ENCODE measurements around the gene UBE2E2.

DNA sequence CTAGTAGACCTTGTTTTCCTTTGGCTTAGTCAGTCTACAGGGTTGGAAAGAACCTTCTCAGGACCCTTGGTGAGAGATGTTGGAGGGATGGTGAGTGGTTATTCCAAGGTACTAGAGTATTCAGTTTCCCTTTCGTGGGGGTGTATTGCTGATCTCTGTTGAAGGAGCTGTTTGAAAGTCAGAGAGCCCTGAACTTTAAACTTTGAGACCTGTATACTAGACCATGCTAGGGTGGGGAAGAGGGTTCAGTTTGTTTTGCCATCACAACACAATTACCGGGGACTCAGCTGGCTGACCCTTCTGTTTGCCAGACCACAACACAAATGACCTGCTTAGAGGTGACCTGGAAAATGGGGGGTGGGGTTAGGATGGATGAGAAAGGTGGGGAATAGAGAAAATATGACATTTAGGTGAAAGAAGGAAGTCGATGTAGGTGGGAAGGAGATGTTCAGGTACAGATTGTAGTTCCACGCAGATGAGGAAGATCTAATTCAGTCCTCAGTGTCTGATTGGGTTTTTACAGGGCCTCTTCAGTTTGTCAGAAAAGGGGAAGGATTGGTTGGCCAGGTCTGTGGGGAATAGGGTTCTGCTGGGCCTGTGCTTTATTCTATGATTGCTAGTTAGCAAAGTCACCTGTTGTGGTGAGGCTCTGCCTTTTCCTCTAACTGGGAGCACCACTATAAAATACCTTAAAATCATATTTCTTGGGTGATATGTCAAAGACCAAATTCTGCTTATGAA lies 6.8 kb downstream of the UBE2E2 start:
- TF ChIP-seq ZNF10 (tag by site-specific recombination; IDR thresholded peaks at IDR 0.05) (no peak), ZNF24 (tag by site-specific recombination; IDR thresholded peaks at IDR 0.05) (no peak), ZNF140 (tag by site-specific recombination; IDR thresholded peaks at IDR 0.05) (no peak), ZEB2 (tag by site-specific recombination; IDR thresholded peaks at IDR 0.05) (no peak), ZBTB1 (tag by site-specific recombination; IDR thresholded peaks at IDR 0.05) (no peak), ZNF350 (tag by site-specific recombination; IDR thresholded peaks at IDR 0.05) (no peak), ZNF169 (tag by site-specific recombination; IDR thresholded peaks at IDR 0.05) (no peak), ZNF391 (tag by site-specific recombination; IDR thresholded peaks at IDR 0.05; ENCODE audit: borderline replicate concordance, low read depth) (no peak), YY1 (tag by site-specific recombination; IDR thresholded peaks at IDR 0.05) (no peak), ZNF48 (tag by site-specific recombination; IDR thresholded peaks at IDR 0.05) (no peak)
- TF ChIP-seq, protein P1, sequence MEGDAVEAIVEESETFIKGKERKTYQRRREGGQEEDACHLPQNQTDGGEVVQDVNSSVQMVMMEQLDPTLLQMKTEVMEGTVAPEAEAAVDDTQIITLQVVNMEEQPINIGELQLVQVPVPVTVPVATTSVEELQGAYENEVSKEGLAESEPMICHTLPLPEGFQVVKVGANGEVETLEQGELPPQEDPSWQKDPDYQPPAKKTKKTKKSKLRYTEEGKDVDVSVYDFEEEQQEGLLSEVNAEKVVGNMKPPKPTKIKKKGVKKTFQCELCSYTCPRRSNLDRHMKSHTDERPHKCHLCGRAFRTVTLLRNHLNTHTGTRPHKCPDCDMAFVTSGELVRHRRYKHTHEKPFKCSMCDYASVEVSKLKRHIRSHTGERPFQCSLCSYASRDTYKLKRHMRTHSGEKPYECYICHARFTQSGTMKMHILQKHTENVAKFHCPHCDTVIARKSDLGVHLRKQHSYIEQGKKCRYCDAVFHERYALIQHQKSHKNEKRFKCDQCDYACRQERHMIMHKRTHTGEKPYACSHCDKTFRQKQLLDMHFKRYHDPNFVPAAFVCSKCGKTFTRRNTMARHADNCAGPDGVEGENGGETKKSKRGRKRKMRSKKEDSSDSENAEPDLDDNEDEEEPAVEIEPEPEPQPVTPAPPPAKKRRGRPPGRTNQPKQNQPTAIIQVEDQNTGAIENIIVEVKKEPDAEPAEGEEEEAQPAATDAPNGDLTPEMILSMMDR (tag by site-specific recombination; IDR thresholded peaks at IDR 0.05): no peak
- TF ChIP-seq, protein P2, sequence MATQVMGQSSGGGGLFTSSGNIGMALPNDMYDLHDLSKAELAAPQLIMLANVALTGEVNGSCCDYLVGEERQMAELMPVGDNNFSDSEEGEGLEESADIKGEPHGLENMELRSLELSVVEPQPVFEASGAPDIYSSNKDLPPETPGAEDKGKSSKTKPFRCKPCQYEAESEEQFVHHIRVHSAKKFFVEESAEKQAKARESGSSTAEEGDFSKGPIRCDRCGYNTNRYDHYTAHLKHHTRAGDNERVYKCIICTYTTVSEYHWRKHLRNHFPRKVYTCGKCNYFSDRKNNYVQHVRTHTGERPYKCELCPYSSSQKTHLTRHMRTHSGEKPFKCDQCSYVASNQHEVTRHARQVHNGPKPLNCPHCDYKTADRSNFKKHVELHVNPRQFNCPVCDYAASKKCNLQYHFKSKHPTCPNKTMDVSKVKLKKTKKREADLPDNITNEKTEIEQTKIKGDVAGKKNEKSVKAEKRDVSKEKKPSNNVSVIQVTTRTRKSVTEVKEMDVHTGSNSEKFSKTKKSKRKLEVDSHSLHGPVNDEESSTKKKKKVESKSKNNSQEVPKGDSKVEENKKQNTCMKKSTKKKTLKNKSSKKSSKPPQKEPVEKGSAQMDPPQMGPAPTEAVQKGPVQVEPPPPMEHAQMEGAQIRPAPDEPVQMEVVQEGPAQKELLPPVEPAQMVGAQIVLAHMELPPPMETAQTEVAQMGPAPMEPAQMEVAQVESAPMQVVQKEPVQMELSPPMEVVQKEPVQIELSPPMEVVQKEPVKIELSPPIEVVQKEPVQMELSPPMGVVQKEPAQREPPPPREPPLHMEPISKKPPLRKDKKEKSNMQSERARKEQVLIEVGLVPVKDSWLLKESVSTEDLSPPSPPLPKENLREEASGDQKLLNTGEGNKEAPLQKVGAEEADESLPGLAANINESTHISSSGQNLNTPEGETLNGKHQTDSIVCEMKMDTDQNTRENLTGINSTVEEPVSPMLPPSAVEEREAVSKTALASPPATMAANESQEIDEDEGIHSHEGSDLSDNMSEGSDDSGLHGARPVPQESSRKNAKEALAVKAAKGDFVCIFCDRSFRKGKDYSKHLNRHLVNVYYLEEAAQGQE (tag by site-specific recombination; IDR thresholded peaks at IDR 0.05): no peak
- TF ChIP-seq, protein P3, sequence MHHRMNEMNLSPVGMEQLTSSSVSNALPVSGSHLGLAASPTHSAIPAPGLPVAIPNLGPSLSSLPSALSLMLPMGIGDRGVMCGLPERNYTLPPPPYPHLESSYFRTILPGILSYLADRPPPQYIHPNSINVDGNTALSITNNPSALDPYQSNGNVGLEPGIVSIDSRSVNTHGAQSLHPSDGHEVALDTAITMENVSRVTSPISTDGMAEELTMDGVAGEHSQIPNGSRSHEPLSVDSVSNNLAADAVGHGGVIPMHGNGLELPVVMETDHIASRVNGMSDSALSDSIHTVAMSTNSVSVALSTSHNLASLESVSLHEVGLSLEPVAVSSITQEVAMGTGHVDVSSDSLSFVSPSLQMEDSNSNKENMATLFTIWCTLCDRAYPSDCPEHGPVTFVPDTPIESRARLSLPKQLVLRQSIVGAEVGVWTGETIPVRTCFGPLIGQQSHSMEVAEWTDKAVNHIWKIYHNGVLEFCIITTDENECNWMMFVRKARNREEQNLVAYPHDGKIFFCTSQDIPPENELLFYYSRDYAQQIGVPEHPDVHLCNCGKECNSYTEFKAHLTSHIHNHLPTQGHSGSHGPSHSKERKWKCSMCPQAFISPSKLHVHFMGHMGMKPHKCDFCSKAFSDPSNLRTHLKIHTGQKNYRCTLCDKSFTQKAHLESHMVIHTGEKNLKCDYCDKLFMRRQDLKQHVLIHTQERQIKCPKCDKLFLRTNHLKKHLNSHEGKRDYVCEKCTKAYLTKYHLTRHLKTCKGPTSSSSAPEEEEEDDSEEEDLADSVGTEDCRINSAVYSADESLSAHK (tag by site-specific recombination; IDR thresholded peaks at IDR 0.05): no peak
- TF ChIP-seq, protein P4, sequence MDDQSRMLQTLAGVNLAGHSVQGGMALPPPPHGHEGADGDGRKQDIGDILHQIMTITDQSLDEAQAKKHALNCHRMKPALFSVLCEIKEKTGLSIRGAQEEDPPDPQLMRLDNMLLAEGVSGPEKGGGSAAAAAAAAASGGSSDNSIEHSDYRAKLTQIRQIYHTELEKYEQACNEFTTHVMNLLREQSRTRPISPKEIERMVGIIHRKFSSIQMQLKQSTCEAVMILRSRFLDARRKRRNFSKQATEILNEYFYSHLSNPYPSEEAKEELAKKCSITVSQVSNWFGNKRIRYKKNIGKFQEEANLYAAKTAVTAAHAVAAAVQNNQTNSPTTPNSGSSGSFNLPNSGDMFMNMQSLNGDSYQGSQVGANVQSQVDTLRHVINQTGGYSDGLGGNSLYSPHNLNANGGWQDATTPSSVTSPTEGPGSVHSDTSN (CRISPR knock-in tag; IDR thresholded peaks at IDR 0.05): no peak

Data from HEK293 (cell line).